ENCODE measurements around the gene QKI. TPM values are rescaled to one million over a fixed set of nuclear protein-coding genes. Genes with fewer than 3 reads are reported as not detected.
"Not testable (repeated sequence)": the region's sequence is repeated elsewhere in the genome, so short reads cannot be mapped to it uniquely, and the experiment has no call there.

QKI gene
- total RNA-seq, 1 donor from 2014 or later = 449 TPM

DNA sequence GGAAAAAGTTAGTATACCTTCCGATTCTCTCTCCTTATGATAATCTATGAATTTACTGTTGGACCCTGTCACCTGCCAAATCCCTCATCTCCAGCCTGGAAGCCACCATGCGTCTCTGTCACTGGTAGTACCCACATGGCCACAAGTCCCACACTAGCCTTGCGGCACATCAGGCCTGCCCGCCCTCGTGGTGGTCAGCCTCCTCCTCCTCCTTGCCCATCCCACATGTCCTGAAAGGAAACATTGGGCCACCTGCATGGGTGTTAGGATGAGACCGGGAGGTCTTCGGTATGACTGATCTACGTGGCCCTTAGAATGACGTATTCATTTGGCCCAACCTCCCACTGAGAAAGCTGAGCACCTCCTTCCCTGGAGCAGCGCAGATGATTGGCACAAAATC is 37.0 kb upstream of the QKI start:
- intact Hi-C loops (cut with micrococcal nuclease) = no loop called here
- no peak for TF ChIP-seq CTCF (IDR thresholded peaks at IDR 0.05; ENCODE audit: borderline replicate concordance)
- H3K9me3 ChIP-seq (replicated peaks) = no peaks in the 10 kb centered on the region

GRCh38 chr6:163380216-163380615 is 34.3 kb upstream of the QKI start:
- no peaks in the 10 kb centered on the region for H3K27me3 ChIP-seq (ENCODE audit: low read depth)
- no peak for DNase-seq
- no peak overlapping the region for H3K4me3 ChIP-seq
- H3K27ac ChIP-seq (replicated peaks) = no peak overlapping the region
- no peaks in the 10 kb centered on the region for H3K9me3 ChIP-seq (replicated peaks)
- intact Hi-C loops (cut with micrococcal nuclease) = no loop called here
- H3K4me1 ChIP-seq = no peaks in the 10 kb centered on the region
- no peak for TF ChIP-seq CTCF (IDR thresholded peaks at IDR 0.05; ENCODE audit: borderline replicate concordance)
- no peaks in the 10 kb centered on the region for H3K36me3 ChIP-seq

More for the DNA sequence above, 37.0 kb upstream of the QKI start:
- DNase-seq = no peak
- Histone ChIP-seq H3K4me3 (no peak overlapping the region), H3K36me3 (no peaks in the 10 kb centered on the region), H3K27me3 (ENCODE audit: low read depth) (no peaks in the 10 kb centered on the region), H3K4me1 (no peaks in the 10 kb centered on the region), H3K27ac (replicated peaks) (no peak overlapping the region)

- intact Hi-C loops (cut with micrococcal nuclease) = no loop called here
- no peak overlapping the region for H3K4me3 ChIP-seq
- no peaks in the 10 kb centered on the region for H3K36me3 ChIP-seq
- no peaks in the 10 kb centered on the region for H3K9me3 ChIP-seq (replicated peaks)
- TF ChIP-seq CTCF (IDR thresholded peaks at IDR 0.05; ENCODE audit: borderline replicate concordance) = no peak
- no peaks in the 10 kb centered on the region for H3K27me3 ChIP-seq (ENCODE audit: low read depth)
- H3K27ac ChIP-seq (replicated peaks) = no peak overlapping the region
- no peaks in the 10 kb centered on the region for H3K4me1 ChIP-seq
- DNase-seq = no peak
Observed at GRCh38 chr6:163381118-163381756, 33.3 kb upstream of the QKI start.

GRCh38 chr6:163383396-163383795 is 31.1 kb upstream of the QKI start:
- H3K27ac ChIP-seq (replicated peaks); H3K4me1 ChIP-seq; H3K36me3 ChIP-seq; intact Hi-C loops (cut with micrococcal nuclease); DNase-seq; H3K4me3 ChIP-seq; H3K9me3 ChIP-seq (replicated peaks); H3K27me3 ChIP-seq (ENCODE audit: low read depth): not testable (repeated sequence)

DNA sequence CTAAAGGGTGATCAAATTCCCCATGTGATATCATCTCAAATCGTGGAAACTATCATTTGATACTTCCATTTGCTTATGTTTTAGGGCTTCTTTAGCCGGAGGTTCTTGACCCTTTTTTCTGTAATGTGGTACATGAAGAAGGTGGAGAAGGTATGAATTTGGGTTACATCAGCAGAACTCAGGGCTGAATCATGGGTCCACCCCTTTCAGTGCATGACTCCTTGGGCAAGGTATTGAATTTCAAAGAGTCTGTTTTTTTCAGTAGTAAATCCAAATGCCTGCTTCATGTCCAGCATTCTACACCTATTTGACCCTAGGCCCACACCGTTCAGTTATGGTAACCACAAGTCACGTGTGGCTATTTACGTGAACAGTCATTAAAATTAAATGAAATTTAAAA is 30.6 kb upstream of the QKI start:
- no peaks in the 10 kb centered on the region for H3K27me3 ChIP-seq (ENCODE audit: low read depth)
- no peaks in the 10 kb centered on the region for H3K9me3 ChIP-seq (replicated peaks)
- intact Hi-C loops (cut with micrococcal nuclease) = no loop called here
- no peaks in the 10 kb centered on the region for H3K36me3 ChIP-seq
- TF ChIP-seq CTCF (IDR thresholded peaks at IDR 0.05; ENCODE audit: borderline replicate concordance) = no peak
- no peak for DNase-seq
- no peak overlapping the region for H3K27ac ChIP-seq (replicated peaks)
- no peak overlapping the region for H3K4me3 ChIP-seq
- no peaks in the 10 kb centered on the region for H3K4me1 ChIP-seq

DNA sequence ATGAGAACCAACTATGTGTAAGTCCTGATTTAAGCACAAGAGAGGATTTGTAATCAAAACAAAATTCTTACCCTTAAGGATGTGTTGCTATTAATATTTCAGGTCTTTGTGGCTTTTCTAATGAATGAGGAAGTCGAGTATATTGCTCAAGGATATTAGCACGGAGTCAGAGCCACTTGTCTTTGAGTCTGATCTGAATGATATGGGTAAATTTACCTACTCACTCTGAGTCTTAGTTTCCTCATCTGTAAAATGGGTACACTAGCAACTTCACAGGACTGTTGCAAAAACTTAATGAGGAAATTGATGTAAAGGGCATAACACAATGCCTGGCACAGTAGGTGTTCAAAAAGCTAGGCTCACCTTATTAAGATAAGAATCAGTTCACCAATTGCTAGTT is 30.0 kb upstream of the QKI start:
- intact Hi-C loops (cut with micrococcal nuclease) = no loop called here
- Histone ChIP-seq H3K36me3 (no peaks in the 10 kb centered on the region), H3K27ac (replicated peaks) (no peak overlapping the region), H3K4me1 (no peaks in the 10 kb centered on the region), H3K27me3 (ENCODE audit: low read depth) (no peaks in the 10 kb centered on the region), H3K9me3 (replicated peaks) (no peaks in the 10 kb centered on the region), H3K4me3 (no peak overlapping the region)
- no peak for TF ChIP-seq CTCF (IDR thresholded peaks at IDR 0.05; ENCODE audit: borderline replicate concordance)
- no peak for DNase-seq

GRCh38 chr6:163385503-163385902 is 29.0 kb upstream of the QKI start:
- H3K27ac ChIP-seq (replicated peaks); DNase-seq; H3K9me3 ChIP-seq (replicated peaks); H3K4me3 ChIP-seq; H3K27me3 ChIP-seq (ENCODE audit: low read depth); H3K4me1 ChIP-seq; H3K36me3 ChIP-seq; intact Hi-C loops (cut with micrococcal nuclease): not testable (repeated sequence)

Data from left ventricle myocardium inferior (tissue), 1 donor.